Activated CD4-positive, alpha-beta T cell treated with anti-CD3 and anti-CD28 coated beads for 24 hours (primary cell): ENCODE measurements around the gene RBFA.
"Not testable (repeated sequence)": the region's sequence is repeated elsewhere in the genome, so short reads cannot be mapped to it uniquely, and the experiment has no call there.

ENCODE experiments used
- DNase-seq, 2 donors: peaks; one replicate each; pipeline ENCODE4 v3.0.0-alpha.2; 2020; ENCODE audit warnings: low read depth in 2 of 2

The RBFA gene

GRCh38 chr18:80034068-80034851, at the start of gene RBFA:
Gene RBFA (plus strand): TSS chr18:80034434. CDS start chr18:80034496, 62 bp downstream.
- DNase-seq = peak; percentile 100

GRCh38 chr18:79985172-79985571, 49.1 kb upstream of the RBFA start:
- DNase-seq = no peak

- DNase-seq = no peak
Measured at GRCh38 chr18:79986726-79987125, 47.5 kb upstream of the RBFA start.

- no peak for DNase-seq
Measured at GRCh38 chr18:79987566-79987965, 46.7 kb upstream of the RBFA start.

- peak; percentile 34 to 35 for DNase-seq
Measured at GRCh38 chr18:79988071-79988450, 46.2 kb upstream of the RBFA start.

- DNase-seq = peak; percentile 69 to 79
Measured at GRCh38 chr18:79988451-79989194, 45.6 kb upstream of the RBFA start, which contains the start of gene TXNL4A. Gene TXNL4A (minus strand): TSS chr18:79988563. CDS start chr18:79988392, 171 bp downstream.

GRCh38 chr18:79989195-79989497, 45.1 kb upstream of the RBFA start:
- no peak for DNase-seq

GRCh38 chr18:79991494-79991893, 42.7 kb upstream of the RBFA start:
- DNase-seq = no peak

- DNase-seq = not testable (repeated sequence)
Measured at GRCh38 chr18:79999701-80000100, 34.5 kb upstream of the RBFA start.

- no peak for DNase-seq
Measured at GRCh38 chr18:80000877-80001276, 33.4 kb upstream of the RBFA start.

GRCh38 chr18:80002468-80002867, 31.8 kb upstream of the RBFA start:
- no peak for DNase-seq

- DNase-seq = no peak
Measured at GRCh38 chr18:80004600-80005342, 29.5 kb upstream of the RBFA start.

- DNase-seq = no peak
Measured at GRCh38 chr18:80006724-80007123, 27.5 kb upstream of the RBFA start.

- DNase-seq = no peak
Measured at GRCh38 chr18:80009661-80010550, 24.3 kb upstream of the RBFA start.

GRCh38 chr18:80010551-80010906, 23.7 kb upstream of the RBFA start:
- DNase-seq = no peak

- not testable (repeated sequence) for DNase-seq
Measured at GRCh38 chr18:80011496-80012137, 22.6 kb upstream of the RBFA start.

GRCh38 chr18:80012714-80013113, 21.5 kb upstream of the RBFA start:
- DNase-seq = no peak

GRCh38 chr18:80022613-80023012, 11.6 kb upstream of the RBFA start:
- no peak for DNase-seq

- DNase-seq = no peak
Measured at GRCh38 chr18:80023173-80023572, 11.1 kb upstream of the RBFA start.

- no peak for DNase-seq
Measured at GRCh38 chr18:80026363-80026762, 7.9 kb upstream of the RBFA start.

- DNase-seq = not testable (repeated sequence)
Measured at GRCh38 chr18:80027719-80028118, 6.5 kb upstream of the RBFA start.
